RPMI7951 (cell line): ENCODE results near the gene HSPA13. TPM values are rescaled to one million over a fixed set of nuclear protein-coding genes. Genes with fewer than 3 reads are reported as not detected.
A peak's percentile ranks its signal among the peaks of the same experiment; 100 is the strongest.
"Not testable (repeated sequence)": the region's sequence is repeated elsewhere in the genome, so short reads cannot be mapped to it uniquely, and the experiment has no call there.

ENCODE experiments used
- DNase-seq: peaks from one replicate; pipeline ENCODE4 v3.0.0-alpha.2; 2012; ENCODE audit warnings: low read depth
- total RNA-seq: library from RNA; depleted of rRNA; stranded (reverse); fragments of >200 nt; shearing (Covaris generic); gene quantifications from 2 replicates; pipeline ENCODE4 v1.2.3, GENCODE V29; 2014; rRNA removed

The HSPA13 gene
- 101 and 119 TPM in 2 replicates for total RNA-seq

DNA sequence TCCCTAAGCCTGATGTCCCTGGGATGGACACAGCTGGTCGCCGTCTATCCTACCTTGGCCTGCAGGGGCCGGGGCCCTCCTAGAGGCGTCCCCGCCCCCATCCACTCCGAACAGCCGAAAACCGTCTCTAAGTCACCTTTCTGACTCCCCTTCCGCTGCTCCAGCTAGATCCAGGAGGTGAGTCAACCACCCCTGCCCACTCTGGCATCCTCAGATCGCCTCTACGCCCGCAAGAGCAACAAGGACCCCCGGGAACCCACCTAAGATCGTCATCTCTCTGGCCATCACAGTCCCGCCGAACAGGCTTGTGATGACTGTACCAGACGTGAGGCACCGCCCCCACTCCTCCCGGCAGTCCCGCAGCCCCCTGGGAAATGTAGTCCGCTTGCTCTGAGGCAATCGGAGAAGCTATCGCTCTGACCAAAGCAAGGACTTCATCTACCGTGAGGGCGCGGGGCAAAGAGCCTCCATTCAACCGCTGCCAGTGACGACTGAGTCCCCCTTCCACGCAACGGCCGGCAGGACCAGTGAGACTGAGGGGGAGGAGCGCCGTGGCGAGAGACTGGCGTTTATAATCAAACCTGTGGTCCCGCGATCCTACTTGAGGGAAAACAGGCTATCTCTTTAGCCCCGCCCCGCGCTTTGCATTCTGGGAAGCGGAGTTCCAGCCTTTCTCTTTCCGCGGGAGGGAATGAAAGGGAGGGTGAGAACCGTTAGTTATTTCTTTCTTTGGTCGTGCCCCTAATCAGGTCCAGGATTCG, at the start of gene HSPA13:
HSPA13 (minus strand) TSS at position 312 of the 761 bp plus-strand sequence; CDS start at position 285, 27 bp downstream.
- peak; percentile 99 for DNase-seq

DNA sequence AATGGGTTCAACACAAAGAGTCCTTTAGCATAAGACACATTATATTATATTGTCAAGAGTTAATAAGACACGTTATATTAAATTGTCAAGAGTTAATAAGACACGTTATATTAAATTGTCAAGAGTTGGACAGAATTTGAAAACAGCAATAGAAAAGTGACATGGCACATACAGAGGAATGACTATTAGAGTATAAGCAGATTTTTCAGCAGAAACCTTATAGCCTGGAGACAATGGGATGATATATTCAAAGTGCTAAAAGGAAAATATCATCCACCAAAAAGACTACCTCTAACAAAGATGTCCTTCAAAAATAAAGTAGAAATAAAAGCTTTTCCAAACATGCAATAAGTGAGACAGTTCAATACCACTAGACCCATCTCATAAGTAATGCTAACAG, 36.0 kb upstream of the HSPA13 start:
- no peak for DNase-seq

GRCh38 chr21:14414932-14415508, 32.1 kb upstream of the HSPA13 start:
- DNase-seq: no peak

- DNase-seq: no peak
These were observed 23.0 kb upstream of the HSPA13 start for GRCh38 chr21:14405962-14406361.

DNA sequence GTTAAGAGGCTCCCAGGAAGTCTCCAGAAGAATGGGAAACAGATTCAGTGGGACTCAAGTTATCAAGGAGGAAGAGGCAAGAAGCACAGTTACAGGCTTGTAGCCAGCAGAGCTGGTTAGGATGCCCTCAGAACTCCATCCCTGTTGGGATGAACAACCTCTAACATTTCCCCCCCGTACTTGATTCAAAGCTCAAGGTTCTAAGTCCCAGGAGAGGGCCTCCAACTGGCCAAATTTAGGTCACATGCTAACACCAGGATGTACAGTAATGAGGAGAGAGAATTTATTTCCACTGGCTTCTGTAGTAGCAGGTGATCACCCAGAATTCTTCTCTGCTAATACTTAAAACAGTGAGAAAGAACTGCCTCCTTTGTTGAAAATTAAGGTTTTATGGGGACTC, 22.3 kb upstream of the HSPA13 start:
- no peak for DNase-seq

DNA sequence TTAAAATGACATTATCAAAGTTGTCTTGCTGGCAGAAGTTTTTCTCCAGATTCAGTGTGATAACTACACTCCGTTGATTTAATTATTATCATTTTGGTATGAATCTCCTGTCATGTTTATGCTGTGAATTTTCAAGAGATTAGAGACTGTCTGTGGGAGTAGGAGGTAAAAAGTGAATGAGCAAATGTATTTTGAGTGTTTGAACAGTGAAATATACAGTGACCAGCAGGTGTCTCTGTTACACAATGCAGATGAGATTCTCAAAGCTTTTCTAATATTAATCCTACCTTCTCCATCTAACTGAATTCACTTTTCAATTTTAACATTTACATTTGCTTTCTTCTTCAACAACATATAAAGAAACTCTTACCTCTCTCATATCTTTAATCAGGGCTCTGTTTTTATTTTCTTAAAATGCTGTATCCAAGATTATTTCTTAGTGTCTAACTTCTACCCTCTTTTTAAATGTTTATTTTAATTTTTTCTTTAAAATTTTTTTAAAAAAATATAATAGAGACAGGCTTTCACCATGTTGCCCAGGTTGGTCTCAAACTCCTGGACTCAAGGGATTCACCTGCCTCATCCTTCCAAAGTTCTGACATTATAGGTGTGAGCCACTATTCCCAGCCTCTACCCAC, 20.9 kb upstream of the HSPA13 start:
- DNase-seq: peak; percentile 27

DNA sequence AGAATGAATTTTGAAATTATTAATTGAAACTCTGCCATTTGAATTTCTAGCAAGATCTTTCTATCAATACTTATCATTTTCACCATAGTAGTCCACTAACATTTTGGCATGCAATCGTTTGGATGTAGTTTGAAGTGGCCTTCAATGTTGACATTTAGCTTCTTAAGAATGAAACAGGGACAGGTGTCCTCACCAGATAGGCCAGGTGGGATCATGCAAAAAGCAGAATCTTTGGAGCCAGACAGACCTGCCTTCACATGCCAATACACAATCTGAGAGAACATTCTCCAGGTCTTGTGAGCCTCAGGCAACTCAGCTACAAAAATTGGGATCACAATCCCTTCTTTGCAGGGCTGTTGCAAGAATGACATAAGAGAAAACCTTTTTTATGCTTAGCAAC, 18.3 kb upstream of the HSPA13 start:
- DNase-seq: no peak

DNA sequence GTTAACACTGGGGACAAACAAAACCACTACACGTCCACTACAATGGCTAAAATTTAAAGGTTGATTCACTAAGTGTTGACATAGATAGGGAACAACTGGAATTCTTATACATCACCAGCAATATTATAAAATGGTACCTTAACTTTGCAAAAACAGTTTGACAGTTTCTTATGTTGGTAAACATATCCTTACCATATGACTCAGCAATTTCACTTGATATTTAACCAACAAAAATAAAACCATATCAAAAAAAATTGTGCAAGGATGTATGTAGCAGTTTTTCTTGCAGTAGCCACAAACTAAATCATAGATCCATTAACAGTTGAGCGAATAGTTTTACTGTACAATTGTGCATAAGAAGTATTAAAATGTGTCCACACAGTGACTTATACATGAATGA, 5.3 kb upstream of the HSPA13 start:
- DNase-seq: no peak

- DNase-seq: no peak
These were observed 1.5 kb upstream of the HSPA13 start for GRCh38 chr21:14384453-14384852.

- peak; percentile 53 for DNase-seq
These were observed 742 bp upstream of the HSPA13 start for GRCh38 chr21:14383596-14384180.

- no peak for DNase-seq
These were observed 486 bp downstream of the HSPA13 start for GRCh38 chr21:14382486-14382834.

- DNase-seq: no peak
These were observed 6.1 kb downstream of the HSPA13 start for GRCh38 chr21:14376854-14377253.

GRCh38 chr21:14366998-14367397, 15.9 kb downstream of the HSPA13 start:
- DNase-seq: no peak

DNA sequence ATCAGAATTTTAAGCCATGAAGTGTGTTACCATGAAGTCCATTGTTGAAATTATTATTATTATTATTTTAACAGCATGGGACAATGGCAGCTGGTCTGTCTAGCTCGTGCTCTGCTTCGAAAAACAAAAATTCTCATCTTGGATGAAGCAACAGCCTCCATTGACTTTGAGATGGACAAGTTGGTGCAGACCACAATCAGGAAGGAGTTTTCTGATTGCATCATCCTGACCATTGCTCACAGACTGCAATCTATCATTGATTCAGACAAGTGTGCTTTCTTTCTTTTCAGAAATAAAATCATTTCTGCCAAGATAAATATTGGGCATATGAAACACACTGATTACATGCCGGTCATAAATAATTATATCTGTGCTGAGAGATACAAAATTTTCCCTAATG, 21.0 kb downstream of the HSPA13 start:
- no peak for DNase-seq

DNA sequence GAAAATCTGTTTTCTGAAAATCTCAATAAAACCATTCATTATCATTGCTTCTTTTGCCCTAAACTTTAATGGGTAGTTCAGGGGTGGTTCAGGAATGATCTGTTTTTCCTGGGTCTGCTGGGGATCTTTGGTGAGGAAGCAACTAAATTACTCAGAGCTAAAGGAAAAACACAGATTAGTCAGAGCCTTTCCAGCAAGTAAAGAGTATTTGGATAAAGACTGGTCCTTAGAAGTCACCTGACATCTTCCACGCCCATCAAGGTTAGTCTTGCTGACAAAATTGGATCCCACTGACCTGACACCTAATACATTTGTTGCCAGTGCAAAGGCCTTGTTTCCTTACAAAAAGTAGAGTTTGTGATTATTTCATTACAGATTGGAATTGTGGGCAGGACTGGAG, 24.2 kb downstream of the HSPA13 start:
- no peak for DNase-seq

DNA sequence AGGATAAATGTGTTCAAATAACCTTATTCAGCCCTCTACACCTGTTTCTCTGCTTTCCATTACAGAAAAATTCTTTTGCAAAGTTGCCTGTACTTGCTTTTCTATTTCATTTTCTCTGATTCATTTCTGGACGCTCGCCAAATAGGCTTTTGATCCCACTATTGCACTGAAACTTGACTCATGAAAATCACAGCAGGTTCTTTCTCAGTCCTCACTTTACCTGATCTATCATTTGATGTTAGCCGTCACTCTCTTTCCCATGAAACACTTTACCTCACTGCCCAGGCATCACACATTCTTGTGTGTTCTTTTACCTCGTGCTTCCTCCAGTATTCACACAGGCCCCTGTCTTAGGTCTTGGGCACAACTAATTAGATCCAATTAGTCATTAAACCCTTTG, 26.2 kb downstream of the HSPA13 start:
- DNase-seq: no peak

DNA sequence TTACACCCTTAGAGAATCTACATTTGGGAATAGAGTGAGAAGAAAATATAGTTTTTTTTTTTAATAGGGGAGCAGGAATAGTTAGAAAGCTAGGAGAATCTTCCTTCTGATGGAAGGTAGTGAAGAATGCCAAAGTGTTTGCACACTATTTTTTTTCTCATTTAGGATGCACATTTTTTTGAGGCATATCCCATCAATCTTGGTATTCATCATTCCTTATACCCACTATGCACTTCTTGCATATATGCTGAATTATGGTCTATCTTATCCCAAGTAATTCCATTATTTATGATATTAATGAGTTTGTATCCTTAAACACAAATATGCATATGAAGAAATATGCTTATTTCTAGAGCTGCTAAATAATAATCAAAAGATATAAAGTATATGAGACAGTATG, 28.4 kb downstream of the HSPA13 start:
- DNase-seq: no peak

DNA sequence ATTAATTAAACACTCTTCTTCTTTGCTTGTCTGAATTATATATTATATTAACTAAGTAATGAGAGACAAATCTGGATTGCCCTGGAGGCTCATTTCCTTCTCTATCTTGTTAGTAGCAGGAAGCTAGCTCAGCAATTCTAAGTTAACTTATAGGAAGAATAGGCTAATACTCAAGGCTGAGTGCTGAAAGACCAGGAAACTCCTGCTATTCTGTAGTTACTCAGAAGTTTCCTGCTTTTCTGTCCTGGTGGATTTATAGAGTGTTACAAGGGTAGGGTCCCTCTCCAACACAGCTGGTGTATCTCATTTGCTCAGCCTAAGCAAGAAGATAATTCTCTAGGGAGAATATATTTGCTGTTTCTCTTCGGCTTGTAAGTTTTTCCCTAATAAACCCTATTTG, 29.2 kb downstream of the HSPA13 start:
- DNase-seq: no peak

DNA sequence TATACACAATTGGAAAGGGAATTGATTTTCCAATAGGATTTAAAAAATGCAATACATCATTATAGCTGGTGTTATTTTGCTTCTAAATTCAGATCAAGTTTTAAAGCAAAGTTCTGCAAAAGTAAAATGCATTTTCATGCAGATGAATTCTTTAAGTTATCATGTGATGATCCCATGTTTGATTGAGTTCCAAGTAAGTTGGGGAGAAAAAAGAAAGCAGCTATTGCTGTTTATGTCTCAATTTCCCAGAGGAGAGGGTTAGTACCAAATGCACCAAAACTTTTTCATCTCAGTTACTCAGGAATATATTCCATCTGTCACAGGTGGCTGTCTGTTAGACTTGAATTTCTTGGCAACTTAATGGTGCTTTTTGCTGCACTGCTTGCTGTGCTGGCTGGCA, 29.7 kb downstream of the HSPA13 start:
- no peak for DNase-seq

DNA sequence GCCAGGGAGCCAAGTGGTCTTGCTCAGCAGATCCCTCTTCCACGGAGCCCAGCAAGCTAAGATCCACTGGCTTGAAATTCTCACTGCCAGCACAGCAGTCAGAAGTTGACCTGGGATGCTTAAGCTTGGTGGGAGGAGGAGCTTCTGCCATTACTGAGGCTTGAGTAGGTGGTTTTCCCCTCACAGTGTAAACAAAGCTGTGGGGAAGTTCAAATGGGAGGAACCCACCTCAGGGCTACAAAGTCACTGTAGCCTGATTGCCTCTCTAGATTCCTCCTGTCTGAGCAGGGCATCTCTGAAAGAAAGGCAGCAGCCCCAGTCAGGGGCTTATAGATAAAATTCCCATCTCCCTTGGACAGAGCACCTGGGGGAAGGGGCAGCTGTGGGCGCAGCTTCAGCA, 55.6 kb downstream of the HSPA13 start:
- DNase-seq: not testable (repeated sequence)

DNA sequence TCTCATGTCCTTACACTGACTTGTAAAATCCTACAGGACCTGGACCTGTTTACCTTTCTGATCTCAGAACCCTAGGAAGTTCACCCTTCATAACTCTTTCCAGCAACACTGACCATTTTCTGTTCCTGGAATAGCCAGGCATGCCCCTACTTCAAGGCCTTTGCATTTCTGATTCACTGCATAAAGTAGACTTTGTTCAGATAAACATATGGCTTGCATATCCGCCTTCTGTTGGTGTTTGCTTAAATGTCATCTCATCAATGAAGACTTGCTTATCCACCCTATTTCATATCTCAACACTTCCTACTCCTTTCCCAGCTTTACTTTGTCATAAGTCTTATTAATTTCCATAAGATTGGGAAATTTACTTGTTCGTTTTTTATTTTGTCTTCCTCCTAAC, 57.4 kb downstream of the HSPA13 start:
- no peak for DNase-seq
